ENCODE measurements around the gene SEZ6.

Gene SEZ6

GRCh38 chr17:28975031-28975430 is 30.8 kb downstream of the SEZ6 start:
- no peak for TF ChIP-seq CREB5 (CRISPR knock-in tag; IDR thresholded peaks at IDR 0.05; ENCODE audit: low read depth)
- no peak for TF ChIP-seq OSR1 (CRISPR knock-in tag; IDR thresholded peaks at IDR 0.05)
- no peak for TF ChIP-seq ZNF565 (CRISPR knock-in tag; conservative IDR thresholded peaks at IDR 0.05; ENCODE audit: low read depth)
- no peak for TF ChIP-seq TCF4 (CRISPR knock-in tag; IDR thresholded peaks at IDR 0.05; ENCODE audit: borderline replicate concordance)
- TF ChIP-seq ZC3H10 (CRISPR knock-in tag; IDR thresholded peaks at IDR 0.05), result no peak
- TF ChIP-seq CSDC2 (CRISPR knock-in tag; IDR thresholded peaks at IDR 0.05), result no peak
- ATAC-seq, result no peak

- no peak for TF ChIP-seq OSR1 (CRISPR knock-in tag; IDR thresholded peaks at IDR 0.05)
- no peak for ATAC-seq
These were observed 31.4 kb downstream of the SEZ6 start for GRCh38 chr17:28974451-28974850.

- ATAC-seq, result peak; percentile 83
- TF ChIP-seq GLIS3 (CRISPR knock-in tag; IDR thresholded peaks at IDR 0.05) (no peak), BACH2 (CRISPR knock-in tag; IDR thresholded peaks at IDR 0.05; ENCODE audit: borderline replicate concordance) (no peak), ZFP30 (CRISPR knock-in tag; IDR thresholded peaks at IDR 0.05) (no peak), ZNF8 (CRISPR knock-in tag; IDR thresholded peaks at IDR 0.05) (no peak), TOX (CRISPR knock-in tag; IDR thresholded peaks at IDR 0.05; ENCODE audit: borderline replicate concordance) (no peak), ZFP3 (CRISPR knock-in tag; IDR thresholded peaks at IDR 0.05) (no peak), ZNF565 (CRISPR knock-in tag; conservative IDR thresholded peaks at IDR 0.05; ENCODE audit: low read depth) (no peak), POU6F1 (CRISPR knock-in tag; IDR thresholded peaks at IDR 0.05; ENCODE audit: borderline replicate concordance, low read depth) (no peak), PATZ1 (CRISPR knock-in tag; IDR thresholded peaks at IDR 0.05; ENCODE audit: borderline replicate concordance) (no peak), TCF4 (CRISPR knock-in tag; IDR thresholded peaks at IDR 0.05; ENCODE audit: borderline replicate concordance) (peak; percentile 56; the same call in 1 of the 2 replicates), ARNTL (CRISPR knock-in tag; IDR thresholded peaks at IDR 0.05; ENCODE audit: borderline replicate concordance, low read depth) (no peak), TSHZ2 (CRISPR knock-in tag; IDR thresholded peaks at IDR 0.05) (peak; percentile 79)
These were observed 32.4 kb downstream of the SEZ6 start for GRCh38 chr17:28973425-28973824.

GRCh38 chr17:28972437-28972836 is 33.4 kb downstream of the SEZ6 start:
- TF ChIP-seq ZNF70 (CRISPR knock-in tag; IDR thresholded peaks at IDR 0.05) (no peak), ZNF565 (CRISPR knock-in tag; conservative IDR thresholded peaks at IDR 0.05; ENCODE audit: low read depth) (no peak), CREB5 (CRISPR knock-in tag; IDR thresholded peaks at IDR 0.05; ENCODE audit: low read depth) (no peak), TSHZ2 (CRISPR knock-in tag; IDR thresholded peaks at IDR 0.05) (no peak), BACH2 (CRISPR knock-in tag; IDR thresholded peaks at IDR 0.05; ENCODE audit: borderline replicate concordance) (no peak), TOX (CRISPR knock-in tag; IDR thresholded peaks at IDR 0.05; ENCODE audit: borderline replicate concordance) (no peak), ESRRG (CRISPR knock-in tag; IDR thresholded peaks at IDR 0.05) (no peak)
- ATAC-seq, result no peak

Data from SK-N-SH treated with all-trans-retinoic acid at 6 μM for 48 hours (cell line).